GM21381 (cell line): Measurements from ENCODE around the gene ZNF573.
"Not testable (repeated sequence)": the region's sequence is repeated elsewhere in the genome, so short reads cannot be mapped to it uniquely, and the experiment has no call there.

ENCODE experiments used
- ATAC-seq: cut with Tn5 transposase; IDR thresholded peaks from one replicate; pipeline ENCODE4 v1.9.1; 2021; ENCODE audit warnings: mild to moderate bottlenecking, moderate library complexity; ENCODE audit not compliant: unreplicated experiment

Gene ZNF573

GRCh38 chr19:37779127-37780005 lies at the start of gene ZNF573:
TSS of gene ZNF573 (minus strand) at chr19:37779586. CDS start at chr19:37773729, 5,857 bp downstream.
- peak; percentile 84 for ATAC-seq

- no peak for ATAC-seq
Measured at GRCh38 chr19:37817180-37817981, 38.0 kb upstream of the ZNF573 start.

GRCh38 chr19:37815611-37816010 lies 36.2 kb upstream of the ZNF573 start:
- ATAC-seq: not testable (repeated sequence)

- no peak for ATAC-seq
Measured at GRCh38 chr19:37813340-37813739, 34.0 kb upstream of the ZNF573 start.

- no peak for ATAC-seq
Measured at GRCh38 chr19:37809366-37809765, 30.0 kb upstream of the ZNF573 start.

GRCh38 chr19:37803249-37803840 lies 24.0 kb upstream of the ZNF573 start:
- no peak for ATAC-seq

GRCh38 chr19:37790244-37790925 lies 11.0 kb upstream of the ZNF573 start:
- no peak for ATAC-seq

GRCh38 chr19:37778613-37779126 lies 716 bp downstream of the ZNF573 start:
- ATAC-seq: no peak

GRCh38 chr19:37770985-37771384 lies 8.4 kb downstream of the ZNF573 start:
- no peak for ATAC-seq

- ATAC-seq: no peak
Measured at GRCh38 chr19:37763488-37763887, 15.9 kb downstream of the ZNF573 start.

GRCh38 chr19:37757683-37758082 lies 21.7 kb downstream of the ZNF573 start:
- ATAC-seq: not testable (repeated sequence)

- no peak for ATAC-seq
Measured at GRCh38 chr19:37738371-37738770, 41.0 kb downstream of the ZNF573 start.

- no peak for ATAC-seq
Measured at GRCh38 chr19:37725181-37725580, 54.2 kb downstream of the ZNF573 start.

- no peak for ATAC-seq
Measured at GRCh38 chr19:37719927-37720265, 59.5 kb downstream of the ZNF573 start.

GRCh38 chr19:37719111-37719926 lies 60.1 kb downstream of the ZNF573 start, which contains the start of gene ZNF607:
TSS of gene ZNF607 (minus strand) at chr19:37719761. CDS start at chr19:37711618, 8,143 bp downstream.
- ATAC-seq: peak; percentile 94

- no peak for ATAC-seq
Measured at GRCh38 chr19:37718304-37718703, 61.1 kb downstream of the ZNF573 start.

GRCh38 chr19:37716140-37716539 lies 63.2 kb downstream of the ZNF573 start:
- no peak for ATAC-seq

GRCh38 chr19:37706052-37706605 lies 73.3 kb downstream of the ZNF573 start:
- no peak for ATAC-seq

GRCh38 chr19:37699057-37699456 lies 80.3 kb downstream of the ZNF573 start:
- no peak for ATAC-seq
